GM12873 (cell line): Measurements from ENCODE around the gene TPST2.

Experiments used
- CTCF ChIP-seq: IDR thresholded peaks from 2 replicates; pipeline ENCODE4 v1.5.1; 2012; ENCODE audit warnings: low read depth, mild to moderate bottlenecking, moderate library complexity, low read length, control low read depth; ENCODE audit not compliant: insufficient read depth; ENCODE audit errors: missing control alignments

The TPST2 gene

GRCh38 chr22:26486394-26486793, 103.5 kb downstream of the TPST2 start:
- no peak for TF ChIP-seq CTCF

GRCh38 chr22:26485806-26486390, 104.0 kb downstream of the TPST2 start:
- no peak for TF ChIP-seq CTCF

- no peak for TF ChIP-seq CTCF
These were observed 104.9 kb downstream of the TPST2 start for GRCh38 chr22:26485013-26485412.

GRCh38 chr22:26484360-26484706, 105.6 kb downstream of the TPST2 start:
- TF ChIP-seq CTCF = no peak

- no peak for TF ChIP-seq CTCF
These were observed 106.2 kb downstream of the TPST2 start, which contains the start of the genes HPS4 and SRRD for GRCh38 chr22:26483439-26484359. Gene HPS4, minus strand, starts transcription at chr22:26483783. Its CDS starts 2,021 bp downstream, at chr22:26481762. Gene SRRD, plus strand, starts transcription at chr22:26483877. Its CDS starts 14 bp downstream, at chr22:26483891.

GRCh38 chr22:26483043-26483438, 106.9 kb downstream of the TPST2 start:
- TF ChIP-seq CTCF = no peak

GRCh38 chr22:26482161-26482560, 107.8 kb downstream of the TPST2 start:
- no peak for TF ChIP-seq CTCF
